CD4-positive, alpha-beta T cell treated with Interleukin-2 at 100 ng/mL for 4 hours (primary cell): ENCODE data around the gene YKT6.

Experiments
- DNase-seq: peaks from one replicate; pipeline ENCODE4 v3.0.0-alpha.2; 2020; ENCODE audit warnings: low spot score

Gene YKT6

DNA sequence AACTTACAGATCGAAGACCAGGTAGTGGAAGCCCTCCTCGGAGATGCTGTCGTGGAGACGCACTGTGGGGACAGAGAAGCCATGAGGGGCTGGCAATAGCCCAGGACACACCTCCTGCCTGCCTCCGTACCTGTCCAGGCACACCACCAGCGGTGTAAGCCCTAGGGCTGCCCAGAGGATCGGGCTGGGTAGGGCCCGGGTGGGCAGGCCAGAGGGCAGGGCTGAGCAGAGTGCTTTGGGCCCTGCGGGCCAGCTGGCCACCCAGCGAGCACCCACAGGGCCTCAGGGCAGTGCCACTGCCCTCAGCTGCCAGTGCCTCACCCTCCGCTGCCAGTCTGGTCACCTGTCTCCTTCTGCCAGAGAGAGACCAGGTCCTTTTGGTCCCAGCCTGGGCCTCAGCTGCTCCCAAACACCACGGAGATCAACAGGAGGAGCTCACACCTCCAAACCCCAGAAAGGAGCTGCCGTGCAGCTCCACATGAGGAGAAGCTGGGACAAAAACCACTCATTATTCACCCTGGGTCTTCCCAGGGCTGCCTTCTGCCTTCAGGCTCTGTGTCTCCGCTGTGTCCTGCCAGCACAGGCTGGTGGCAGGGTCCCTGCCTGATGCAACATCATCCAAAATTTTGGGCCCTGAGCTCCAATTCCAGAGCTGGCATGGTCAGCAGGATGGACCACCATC, 58.2 kb downstream of the YKT6 start:
- DNase-seq: no peak

- DNase-seq: no peak
Measured at GRCh38 chr7:44259547-44260457, 59.0 kb downstream of the YKT6 start.

DNA sequence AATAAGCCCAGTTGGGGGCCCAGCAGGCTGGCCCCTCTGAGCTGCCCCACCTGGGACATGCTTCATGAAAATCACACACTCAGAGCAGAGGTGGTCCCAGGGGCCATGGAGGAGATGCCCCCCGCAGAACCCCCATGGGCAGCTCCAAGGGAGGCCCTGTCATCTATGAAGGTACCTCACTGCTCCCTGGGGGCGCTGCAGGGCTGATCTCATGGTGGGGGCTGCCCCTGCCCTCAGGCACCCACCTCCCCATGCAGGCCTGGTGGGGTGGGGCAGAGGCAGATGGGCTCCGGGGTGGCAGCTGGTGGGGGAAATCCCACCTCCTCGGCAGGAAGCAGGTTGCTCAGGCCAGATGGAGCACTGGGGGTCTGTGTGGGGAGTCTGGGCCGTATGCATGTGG, 60.5 kb downstream of the YKT6 start:
- no peak for DNase-seq

DNA sequence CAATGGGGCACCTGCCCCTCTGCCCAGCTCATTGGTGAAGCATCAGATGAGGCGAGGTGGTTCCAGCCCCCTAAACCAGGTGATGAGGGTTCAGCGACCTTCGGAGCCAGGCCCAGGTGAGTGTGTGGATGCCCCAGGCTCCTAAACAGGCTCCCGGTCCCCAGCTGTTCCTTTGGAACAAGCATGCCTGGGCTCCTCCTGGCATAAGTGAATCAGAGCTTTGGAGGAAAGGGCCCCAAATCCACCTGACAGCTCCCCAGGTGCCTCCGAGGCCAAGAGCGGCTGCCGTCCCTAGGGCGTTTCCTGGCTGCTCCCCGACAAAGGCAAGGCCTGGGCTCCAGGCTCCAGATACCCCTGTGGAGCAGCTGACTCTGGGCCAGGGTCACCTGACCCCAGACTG, 61.3 kb downstream of the YKT6 start:
- DNase-seq: no peak

DNA sequence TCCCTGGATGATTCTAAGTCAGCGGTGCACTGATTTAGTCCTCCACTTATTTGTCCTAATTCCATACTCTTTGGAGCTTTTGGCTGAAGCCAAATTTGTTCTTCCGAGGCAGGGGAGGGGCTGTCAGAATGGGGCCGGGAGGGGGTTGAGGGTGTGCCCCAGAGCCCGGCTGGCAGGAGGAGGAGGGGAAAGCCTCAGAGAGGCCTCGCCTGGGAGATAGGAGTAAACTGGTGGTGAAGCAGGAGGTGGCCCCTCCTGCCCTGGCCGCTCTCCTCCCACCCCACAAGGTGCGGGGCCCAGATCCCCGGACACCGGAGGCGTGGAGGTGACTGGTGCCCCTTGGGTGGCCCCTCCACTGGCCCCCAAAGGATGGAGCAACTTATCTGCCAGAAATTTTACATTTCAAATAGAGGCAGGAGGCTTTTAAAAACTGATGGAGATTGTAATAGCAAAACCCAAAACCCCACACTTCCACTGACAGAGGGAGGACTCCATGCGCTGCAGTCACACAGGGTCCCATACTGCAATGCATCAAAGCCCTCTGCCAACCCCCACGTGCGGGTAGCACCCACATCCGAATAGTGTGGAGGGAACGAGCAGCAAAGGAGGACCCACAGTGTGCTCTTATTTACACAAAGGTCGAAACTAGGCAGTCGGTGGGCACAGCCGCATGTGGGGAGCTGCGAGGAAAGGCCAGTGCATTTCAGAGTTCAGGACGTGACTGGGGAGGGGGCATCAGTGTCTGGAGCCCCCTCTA, 62.7 kb downstream of the YKT6 start:
- no peak for DNase-seq
